HG03378 (cell line): ENCODE results near the gene STARD13.

ENCODE experiments used
- ATAC-seq: cut with Tn5 transposase; IDR thresholded peaks from one replicate; pipeline ENCODE4 v1.9.1; 2021; ENCODE audit warnings: mild to moderate bottlenecking, moderate library complexity; ENCODE audit not compliant: unreplicated experiment

The STARD13 gene

DNA sequence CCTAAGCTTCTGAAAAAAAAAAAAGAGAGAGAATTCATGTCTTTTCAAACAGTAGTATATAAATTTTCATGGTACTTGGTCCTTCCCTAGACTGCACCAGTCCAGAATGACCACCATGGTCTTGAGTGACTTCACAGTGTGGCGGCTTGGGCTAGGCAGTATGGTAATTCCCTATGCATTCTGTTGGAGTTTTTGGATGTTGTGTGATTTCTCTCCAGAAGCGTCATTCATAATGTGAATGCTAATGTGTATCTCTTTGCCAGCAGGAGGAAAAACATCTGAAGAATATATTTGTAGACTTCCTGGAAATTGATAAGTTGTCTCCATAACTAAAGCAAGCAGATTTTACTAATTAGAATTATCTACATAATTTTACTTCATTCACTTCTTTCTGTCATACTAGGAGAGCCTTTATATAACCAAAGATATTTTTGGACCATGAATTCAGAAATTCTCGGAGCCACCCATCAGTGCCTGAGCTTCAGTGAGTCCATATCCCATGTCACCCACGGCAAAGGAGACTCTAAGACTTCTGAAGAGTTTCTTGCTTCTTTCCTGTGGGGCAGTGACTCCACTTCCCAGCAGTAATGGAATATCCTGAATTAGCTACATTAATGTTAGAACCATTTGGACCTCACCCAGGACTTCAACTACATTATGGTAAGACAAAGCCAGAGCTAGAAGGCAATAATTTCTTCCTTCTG, 8.4 kb downstream of the STARD13 start:
- no peak for ATAC-seq

DNA sequence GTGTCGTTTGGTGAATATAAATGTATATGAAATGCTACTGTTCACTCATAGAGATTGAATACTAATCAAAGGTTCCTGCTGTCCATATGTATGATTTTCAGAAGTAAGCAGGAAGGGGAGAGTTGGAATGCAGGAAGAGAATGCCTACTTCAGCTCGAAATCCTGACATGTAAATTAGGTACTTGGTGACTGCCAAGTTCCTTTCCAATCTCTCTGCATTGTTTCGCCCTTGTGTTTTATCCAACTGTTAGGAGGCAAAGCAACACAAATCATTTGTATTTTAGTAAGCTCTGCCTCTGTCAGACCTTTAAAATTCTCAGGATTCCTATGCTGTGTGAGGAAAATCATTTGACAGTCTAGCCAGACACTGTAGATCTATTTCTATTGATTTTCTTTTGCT, 9.0 kb downstream of the STARD13 start:
- no peak for ATAC-seq

DNA sequence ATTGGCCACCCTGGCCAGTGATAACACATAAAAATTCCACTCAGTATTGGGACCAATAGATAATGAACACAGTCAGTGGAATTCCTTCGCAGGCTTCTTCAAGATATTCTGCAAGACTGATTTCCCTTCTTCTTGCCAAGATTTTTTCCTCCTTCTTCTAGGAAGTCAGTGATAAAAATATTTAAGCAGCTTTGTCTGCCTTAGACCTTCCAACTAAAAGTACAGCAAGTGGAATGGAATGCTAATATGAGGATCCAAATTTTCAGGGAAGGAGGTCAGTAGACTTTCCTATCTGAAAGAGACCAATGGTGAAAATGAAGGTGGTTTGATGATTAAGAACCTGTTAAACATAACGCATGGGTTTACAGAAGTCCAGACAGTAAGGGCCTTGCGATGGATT, 9.6 kb downstream of the STARD13 start:
- no peak for ATAC-seq

DNA sequence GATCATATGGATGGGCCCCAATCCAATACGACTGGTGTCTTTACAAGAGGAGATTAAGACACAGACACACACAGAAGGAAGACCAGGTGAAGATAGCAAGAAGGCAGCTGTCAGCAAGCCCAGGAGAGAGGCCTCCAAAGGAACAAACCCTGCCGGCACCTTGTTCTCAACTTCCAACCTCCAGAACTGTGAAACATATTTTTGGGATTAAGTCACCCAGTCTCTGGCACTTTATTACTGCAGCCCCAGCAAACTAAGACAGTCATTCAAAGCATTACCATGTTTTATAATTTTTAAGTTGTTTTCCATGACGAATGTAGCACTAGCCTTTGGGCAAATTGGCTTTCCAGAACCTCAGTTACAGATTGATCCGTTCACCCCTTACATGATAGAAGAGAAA, 11.3 kb downstream of the STARD13 start:
- ATAC-seq: no peak

DNA sequence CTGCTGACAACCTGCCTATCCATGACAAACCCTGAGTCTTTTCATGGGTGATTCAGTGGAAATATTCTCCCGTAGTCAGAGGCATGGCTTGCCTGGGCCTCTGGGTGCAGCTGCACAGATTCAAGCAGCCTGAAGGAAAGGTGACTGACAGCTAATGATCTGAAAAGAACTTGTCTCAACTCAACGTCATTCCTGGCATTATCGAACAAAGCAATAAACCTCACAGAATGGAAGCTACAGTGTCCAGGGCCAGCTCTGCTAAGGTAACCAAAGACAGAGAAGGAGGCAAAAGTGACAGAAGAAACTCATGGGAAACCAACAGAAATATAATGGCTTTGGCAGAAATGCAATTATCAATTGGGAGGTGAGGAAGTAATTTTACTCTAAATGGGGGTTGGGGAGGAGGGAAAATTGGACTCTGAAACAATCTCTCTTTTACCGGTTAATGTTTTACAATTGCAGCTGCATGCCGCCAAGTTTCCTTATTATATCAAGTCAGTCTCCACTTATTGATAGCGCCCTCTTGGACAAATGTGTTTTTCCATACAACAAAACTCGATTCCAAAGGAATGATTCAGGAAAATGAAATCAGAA, 12.9 kb downstream of the STARD13 start:
- no peak for ATAC-seq

DNA sequence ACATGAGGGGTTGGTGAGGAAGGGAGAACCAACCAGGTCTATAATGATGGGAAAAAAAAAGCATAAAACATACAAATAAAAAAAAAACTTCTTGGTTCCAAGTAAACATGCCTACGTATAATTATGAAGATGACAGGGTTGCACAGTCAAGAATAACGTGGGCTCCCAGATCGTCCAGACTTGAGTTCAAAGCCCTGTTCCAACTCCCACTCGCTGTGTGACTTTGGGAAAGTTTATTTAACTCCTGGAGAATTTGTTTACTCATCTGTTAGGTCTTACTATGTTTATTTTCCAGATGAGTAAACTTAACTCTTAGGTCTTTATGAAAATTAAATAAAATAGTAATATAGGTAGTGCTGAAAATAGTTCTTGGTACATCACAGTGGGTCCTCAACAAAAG, 13.8 kb downstream of the STARD13 start:
- ATAC-seq: no peak

DNA sequence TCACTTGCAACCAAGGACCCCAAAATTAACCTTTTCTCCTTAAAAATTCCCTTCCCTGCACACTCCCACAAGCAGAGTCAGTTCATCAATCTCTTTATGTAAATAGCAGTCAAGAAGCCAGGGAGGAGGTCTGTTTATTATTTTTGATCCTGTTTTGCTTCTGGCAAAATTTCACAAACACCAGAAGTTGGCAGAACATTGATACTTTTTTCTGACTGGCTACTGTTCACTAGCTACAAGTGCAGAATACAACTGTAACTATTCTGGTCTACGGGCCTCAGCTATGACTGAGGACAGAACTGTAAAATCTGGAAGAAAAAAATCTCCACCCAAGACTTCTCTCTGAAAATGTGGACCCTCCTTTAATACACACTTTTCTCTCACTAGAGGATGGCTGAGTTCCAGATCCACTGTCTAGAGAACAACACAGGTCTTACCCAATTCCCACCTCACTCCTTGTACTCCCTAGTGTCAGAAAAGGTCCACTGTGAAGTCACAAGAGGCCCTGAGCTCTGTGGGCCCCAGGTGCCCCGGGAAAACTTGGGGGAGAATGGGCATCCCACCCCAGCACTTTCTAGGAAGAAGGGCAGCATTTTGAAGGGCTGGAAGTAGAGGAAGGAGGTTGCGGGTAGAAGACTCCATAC, 14.5 kb downstream of the STARD13 start:
- ATAC-seq: no peak

DNA sequence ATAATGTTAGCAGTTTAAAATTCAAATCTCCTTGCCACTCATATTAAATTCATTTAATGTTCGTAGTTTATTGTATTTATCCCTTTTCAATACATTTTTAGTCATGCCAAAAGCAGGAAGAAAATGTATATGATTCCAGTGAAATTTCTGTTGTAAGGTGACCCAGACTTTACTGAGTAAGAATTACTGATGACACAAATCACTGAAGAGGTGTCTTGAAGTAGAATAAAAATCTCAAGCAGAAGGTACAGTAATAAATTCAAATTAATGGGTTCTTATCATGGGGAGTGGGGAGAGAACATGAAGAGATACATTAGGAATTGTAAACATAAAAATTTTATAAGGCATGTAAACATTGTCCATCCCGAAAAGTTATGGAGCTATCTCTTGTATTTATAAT, 19.9 kb downstream of the STARD13 start:
- no peak for ATAC-seq

DNA sequence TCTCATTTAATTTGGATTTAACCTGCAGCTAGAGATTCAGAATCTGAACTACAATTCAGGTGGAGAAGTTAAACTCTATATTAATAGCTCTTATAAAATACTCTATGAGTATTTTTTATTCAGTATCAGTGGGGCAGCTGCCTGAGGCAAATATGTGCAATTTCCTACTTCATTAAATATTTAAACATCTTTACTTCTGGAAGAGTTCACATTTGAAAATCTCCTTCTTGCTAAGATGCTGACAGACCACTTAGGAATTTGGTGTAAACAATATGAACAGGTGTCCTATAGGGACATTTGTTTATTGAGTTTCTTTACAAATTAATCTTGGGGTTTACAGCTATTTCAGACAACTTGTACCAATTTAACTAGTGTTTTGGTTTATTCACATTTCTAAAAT, 20.4 kb downstream of the STARD13 start:
- ATAC-seq: no peak

DNA sequence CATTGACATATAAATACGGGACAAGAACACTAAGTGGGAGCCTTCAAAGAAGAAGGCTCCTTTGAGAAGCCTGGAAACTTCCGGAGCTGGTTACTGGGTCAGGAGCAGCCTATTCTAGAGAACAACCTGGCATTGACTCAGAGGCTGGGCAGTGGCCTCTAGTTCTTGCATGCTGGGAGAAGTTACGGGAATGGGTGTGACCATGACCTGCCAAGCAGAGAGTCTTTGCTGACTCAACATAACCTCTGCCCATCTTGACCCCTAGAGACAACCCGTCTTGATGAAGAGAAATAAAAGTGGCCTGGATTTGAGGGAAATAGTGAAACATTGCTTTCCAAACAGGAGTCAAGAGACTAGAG, 21.0 kb downstream of the STARD13 start:
- ATAC-seq: no peak

DNA sequence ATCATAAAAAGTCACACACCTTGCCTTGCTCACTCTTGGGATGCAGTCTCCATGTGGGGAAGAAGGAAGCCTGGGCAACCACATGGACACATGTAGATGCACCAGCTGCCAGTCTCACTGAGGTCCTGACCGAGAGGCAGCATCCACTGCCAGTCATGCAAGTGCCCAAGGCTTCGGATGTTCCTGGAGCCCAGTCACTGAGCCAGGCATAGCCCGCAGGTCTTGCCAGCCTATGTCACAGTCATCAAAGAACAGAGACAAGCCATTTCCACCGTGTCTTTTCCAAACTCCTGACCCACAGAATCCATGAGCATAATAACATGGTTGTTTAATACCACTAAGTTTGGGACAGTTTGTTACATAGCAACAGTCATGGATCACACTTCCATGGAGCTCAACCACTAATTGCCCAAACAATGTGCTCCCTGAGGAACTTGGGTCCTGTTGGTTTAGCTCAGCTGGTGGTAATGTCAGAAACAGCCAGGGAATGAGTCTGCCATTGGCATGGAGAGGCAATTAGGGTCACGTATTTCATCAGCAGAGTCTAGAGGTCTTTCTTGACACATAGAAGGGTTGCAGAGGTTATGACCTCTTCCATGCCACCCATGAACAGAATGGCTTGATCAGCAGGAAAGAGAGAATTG, 21.5 kb downstream of the STARD13 start:
- no peak for ATAC-seq

DNA sequence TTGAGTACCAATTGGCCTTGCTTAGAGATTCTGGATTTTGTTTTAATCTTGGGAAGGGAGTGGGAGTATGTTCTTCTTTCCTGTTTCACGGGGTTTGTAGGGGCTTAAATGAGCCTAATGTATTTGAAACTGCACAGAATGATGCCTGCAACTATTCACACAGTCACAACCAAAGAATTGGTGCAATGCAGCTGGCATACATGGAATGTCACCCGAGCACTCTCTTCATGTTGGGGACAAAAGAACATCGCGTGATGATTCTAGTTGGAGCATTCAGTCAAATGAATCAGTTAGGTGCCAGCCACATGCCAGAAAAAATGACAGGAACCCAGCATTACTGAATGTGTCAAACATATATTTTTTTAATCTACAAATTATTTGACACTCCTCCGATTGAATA, 22.1 kb downstream of the STARD13 start:
- ATAC-seq: no peak

DNA sequence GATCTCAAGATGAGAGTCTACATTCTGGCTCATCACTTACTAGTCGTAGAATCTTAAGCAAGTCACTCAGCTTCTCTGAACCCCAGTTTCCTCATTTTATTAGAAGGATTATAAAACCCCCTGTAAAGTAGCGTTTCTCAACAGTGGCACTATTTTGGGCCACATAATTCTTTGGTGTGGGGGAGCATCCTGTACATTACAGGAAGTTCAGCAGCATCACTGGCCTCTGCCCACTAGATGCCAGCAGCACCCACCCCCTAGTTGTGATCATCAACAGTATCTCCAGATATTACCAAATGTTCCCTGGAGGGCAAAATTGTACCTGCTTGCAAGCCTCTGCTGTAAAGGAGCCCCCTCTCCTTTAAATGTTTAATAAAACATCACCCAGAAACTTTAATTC, 22.6 kb downstream of the STARD13 start:
- ATAC-seq: no peak

DNA sequence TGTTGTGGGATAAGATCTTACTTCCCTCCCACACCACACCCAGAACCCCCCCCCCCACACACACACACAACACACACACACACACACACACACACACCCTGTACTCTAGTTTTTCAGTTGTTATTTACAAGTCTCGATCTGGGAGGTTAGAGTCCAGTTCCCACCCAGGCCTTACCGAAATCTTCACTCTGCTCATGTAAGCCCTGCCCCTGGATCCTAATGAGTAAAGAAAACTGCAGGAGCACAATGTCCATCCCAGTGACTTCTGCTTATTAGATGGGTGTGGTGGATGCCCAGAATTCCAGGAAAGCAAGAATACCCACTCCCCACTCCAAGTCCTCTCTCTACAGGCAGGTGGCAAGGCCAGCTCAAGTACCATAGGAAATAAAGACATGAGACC, 23.0 kb downstream of the STARD13 start:
- ATAC-seq: no peak

DNA sequence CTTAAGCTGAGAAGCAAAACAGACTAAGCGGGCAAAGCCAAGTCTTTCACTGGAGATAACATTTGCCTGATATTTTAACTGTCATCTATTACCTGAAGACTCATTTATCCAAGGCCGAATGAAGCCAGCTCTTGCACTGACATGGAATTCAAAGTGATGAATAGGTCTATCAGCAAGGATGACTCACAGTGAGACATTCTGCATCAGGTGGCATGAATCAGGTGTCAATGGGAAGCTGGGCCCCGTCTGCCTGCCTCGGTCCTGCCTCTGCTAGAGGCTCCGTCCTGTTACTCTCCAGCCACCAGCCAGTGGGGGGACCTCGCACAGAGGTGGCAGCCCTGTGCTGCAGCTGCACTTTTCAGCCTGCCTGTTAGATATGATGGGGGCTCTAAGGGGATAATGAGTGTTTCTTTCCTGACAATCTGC, 23.5 kb downstream of the STARD13 start:
- ATAC-seq: no peak

DNA sequence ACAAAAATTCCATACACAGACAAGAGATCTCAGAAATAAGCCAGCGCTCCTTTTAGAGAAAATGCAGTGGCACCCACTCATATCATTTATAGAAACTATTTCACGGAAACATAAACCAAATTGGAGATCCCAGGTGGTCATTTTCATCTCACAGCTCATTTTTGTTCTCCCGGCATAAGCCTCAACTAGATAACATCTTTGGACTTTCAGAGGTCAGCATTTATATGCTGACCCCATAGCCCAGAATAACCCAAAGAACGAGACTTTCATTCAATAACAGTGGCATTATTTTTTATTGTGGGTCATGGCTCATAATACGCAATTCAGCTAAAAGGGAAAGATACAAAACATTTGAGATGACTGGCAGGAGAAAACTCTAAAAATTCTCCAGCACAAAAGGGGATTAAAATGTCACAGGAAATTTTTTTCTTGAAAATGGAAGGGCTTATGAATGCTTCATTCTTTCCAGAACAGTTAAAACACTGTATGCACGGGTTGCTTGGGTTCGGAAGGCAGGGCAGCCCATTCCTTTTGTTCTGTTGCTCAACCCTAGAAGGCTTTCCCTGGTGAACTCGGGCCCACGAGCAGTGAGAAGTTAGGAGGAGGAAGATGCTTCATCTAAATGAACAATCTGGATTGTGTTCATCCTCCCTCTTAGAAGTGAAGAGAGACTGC, 24.0 kb downstream of the STARD13 start:
- ATAC-seq: no peak

DNA sequence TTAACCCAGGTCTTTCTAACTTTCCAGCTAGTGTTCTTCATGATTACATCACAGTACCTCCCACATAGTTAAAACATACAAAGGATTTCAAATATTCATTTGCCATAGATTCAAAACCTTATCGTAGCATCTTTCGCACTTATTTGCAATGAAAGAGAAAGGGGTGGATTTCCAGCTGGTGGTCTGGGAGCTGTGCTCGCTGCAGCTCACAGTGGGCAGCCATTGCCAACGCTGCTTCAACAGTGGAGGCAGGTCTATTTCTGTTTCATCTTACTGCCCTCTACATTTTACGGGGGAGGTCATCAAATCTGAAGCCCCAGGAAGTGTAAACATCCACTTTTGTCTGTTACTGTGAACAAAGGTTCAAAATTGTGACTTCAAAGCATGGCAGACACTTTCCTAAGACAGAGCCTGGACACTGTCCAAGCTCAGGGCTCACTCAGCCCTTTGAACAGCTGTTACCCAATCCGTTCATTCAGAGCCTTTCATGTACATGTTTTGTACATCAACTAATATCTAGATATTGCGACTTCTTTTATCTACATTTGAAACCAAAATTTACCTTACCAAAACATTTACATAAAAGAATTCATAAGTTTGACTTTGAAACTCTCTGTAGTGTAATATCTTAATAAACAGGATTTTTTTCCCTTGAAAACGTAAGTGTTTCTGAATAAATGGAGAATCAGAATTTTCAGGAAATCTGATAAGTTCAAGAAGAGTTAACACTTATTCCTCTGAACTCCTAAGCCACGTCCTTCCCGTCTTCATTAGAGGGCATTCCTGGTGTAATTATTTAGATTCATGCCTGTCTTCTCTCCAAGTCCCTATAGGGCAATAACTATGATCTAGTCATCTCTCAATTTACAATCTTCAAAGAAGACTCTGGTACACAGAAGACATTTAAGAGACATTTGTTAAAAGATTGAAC, 25.1 kb downstream of the STARD13 start:
- ATAC-seq: no peak

DNA sequence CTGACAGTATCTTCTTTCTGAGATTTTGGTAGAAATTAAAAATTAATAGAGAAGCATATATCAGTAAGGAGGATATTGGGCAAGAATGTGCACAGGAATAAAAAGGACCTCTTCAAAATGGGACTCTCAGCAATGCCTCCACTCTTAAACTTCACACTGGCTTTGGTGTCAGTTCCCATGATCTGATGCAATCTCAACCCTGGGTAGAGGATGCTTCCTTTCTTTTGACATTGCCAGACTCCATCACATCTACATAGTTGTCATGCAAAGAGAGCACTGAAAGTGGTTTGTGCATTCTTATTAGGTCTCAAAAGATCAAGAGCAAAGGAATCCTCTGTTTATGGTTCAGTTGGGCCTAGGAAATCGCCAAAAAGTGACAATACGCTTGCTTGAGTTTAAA, 26.3 kb downstream of the STARD13 start:
- no peak for ATAC-seq

DNA sequence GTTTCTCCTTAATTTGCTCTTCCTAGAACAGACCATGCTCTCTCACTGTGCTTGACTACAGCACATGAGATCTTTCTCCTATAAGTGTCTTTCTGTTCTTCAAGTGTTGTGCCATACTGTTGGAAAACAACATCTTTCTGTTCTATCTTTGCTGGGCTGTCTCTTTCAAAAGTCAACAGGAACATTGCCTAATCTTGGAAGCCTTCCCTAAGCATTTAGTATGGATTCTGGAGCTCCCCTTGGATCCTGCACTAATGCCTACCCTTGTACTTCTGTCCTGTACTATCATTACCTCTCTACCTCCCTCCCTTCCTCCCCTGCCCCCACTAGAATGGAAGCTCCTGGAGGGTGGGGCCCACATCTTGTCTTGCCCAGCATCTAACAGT, 26.8 kb downstream of the STARD13 start:
- no peak for ATAC-seq
